Measurements from ENCODE around the gene SCD. TPM values are rescaled to one million over a fixed set of nuclear protein-coding genes. Genes with fewer than 3 reads are reported as not detected.

The SCD gene
- total RNA-seq, 1 donor from 2014 or later, result 113 TPM

DNA sequence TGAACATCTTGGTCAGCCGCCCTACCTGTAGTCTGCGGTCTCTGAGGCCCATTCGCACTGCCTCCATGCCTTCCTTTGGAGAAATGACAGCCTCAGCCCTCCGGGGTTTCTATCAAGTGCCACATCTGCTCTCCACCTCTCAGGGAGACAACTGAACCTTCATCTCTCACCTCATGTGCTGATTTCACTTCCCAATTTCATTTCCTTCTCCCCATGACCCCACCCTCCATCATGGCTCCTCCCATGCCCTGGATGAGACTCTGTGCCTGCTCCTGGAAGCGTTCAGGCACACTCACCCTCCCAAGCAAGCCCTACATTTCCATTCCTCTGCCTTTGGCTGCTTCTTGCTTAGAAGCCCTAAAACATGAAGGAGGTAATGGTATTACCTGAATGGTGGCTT, 7.8 kb upstream of the SCD start:
- TF ChIP-seq, protein P1, sequence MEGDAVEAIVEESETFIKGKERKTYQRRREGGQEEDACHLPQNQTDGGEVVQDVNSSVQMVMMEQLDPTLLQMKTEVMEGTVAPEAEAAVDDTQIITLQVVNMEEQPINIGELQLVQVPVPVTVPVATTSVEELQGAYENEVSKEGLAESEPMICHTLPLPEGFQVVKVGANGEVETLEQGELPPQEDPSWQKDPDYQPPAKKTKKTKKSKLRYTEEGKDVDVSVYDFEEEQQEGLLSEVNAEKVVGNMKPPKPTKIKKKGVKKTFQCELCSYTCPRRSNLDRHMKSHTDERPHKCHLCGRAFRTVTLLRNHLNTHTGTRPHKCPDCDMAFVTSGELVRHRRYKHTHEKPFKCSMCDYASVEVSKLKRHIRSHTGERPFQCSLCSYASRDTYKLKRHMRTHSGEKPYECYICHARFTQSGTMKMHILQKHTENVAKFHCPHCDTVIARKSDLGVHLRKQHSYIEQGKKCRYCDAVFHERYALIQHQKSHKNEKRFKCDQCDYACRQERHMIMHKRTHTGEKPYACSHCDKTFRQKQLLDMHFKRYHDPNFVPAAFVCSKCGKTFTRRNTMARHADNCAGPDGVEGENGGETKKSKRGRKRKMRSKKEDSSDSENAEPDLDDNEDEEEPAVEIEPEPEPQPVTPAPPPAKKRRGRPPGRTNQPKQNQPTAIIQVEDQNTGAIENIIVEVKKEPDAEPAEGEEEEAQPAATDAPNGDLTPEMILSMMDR (conservative IDR thresholded peaks at IDR 0.05; ENCODE audit: low read depth, low read length), result no peak
- no peak for DNase-seq (ENCODE audit: low read depth)
- H3K4me3 ChIP-seq (ENCODE audit: low read depth, low read length), result no peak overlapping the region

DNA sequence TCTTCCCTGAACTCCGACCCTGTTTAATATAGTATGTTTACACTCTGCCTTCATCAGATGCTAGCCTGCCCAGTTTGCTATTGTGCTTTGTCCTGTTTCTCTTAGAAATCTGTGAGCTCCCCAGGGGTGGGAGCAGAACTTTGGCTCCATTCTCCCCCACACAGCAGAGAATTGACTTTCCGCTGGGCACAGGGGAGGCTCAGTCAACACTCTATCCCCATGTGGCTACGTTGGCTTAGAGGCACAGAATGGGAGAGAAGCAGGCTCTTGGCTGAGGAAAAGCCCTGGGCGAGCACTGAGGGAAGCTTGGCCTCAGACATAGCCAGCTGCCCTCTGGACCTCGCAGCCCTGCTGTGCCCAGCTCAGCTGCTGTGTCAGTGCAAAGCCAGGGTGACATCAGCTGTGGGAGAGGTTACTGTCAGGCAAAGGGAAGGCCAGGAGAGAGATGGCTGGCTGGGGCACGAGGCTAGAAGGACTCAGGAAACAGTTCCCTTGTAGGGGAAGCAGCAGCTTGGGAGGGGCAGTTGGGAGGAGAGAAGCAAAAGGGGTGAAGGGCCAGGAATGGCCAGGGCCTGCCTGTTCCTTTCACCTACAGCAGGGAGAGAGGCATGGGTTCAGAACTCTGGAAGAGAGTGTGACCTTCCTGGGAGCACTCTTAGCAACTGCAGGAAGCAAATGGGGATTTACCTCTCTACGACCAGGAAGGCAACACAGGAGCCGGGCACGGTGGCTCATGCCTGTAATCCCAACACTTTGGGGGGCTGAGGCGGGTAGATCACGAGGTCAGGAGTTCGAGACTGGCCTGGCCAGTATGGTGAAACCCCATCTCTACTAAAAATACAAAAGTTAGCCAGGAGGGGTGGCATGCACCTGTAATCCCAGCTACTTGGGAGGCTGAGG, 5.8 kb upstream of the SCD start:
- no peak overlapping the region for H3K4me3 ChIP-seq (ENCODE audit: low read depth, low read length)
- no peak for DNase-seq (ENCODE audit: low read depth)
- TF ChIP-seq, protein P1 (conservative IDR thresholded peaks at IDR 0.05; ENCODE audit: low read depth, low read length), result no peak

DNA sequence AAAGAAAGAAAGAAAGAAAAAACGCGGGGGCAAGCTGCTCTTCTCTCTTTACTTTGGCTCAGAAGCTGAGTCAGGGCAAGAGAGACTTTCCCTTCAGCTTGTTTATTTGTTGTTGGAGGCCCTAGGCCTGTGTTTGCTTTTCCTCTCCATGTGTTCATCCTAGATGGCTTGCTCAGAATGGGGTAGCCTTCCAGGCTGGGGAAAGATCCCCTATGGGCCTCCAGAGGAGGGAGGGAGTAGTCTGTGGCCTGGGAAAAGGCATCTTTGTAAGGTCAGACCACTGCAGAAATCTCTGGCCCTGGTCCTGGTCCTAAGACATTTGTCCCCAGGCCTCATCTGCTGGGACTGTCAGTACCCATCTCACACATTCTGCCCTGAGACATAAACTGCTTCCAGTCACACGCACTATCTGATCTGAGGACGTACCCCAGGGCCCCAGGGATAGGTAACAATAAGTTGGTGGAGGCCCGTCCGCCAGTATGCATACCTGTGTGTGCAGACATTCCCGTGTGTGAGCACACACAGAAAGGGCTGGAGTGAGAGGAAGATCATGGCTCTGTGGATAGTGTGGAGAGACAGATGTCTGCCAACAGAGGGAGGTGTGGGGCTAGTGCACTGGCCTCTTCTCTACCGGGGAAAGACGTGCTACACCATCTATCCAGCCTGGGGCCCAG, 4.9 kb upstream of the SCD start:
- DNase-seq (ENCODE audit: low read depth), result no peak
- no peak overlapping the region for H3K4me3 ChIP-seq (ENCODE audit: low read depth, low read length)
- TF ChIP-seq, protein P1 (conservative IDR thresholded peaks at IDR 0.05; ENCODE audit: low read depth, low read length), result peak; percentile 83

DNA sequence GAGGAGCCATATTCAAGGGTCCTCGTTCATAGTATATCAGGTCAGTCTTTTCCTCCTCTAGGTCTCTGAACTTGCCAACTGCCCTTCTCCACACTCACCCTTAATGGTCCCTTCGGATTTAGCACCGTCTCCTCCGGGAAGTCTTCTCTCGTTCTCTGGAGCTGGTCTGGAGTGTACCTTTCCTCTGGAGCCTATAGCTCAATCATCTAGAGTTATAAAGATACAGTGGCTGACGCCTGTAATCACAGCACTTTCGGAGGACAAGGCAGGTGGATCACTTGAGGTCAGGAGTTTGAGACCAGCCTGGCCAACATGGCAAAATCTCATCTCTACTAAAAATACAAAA, 4.4 kb upstream of the SCD start:
- H3K4me3 ChIP-seq (ENCODE audit: low read depth, low read length), result no peak overlapping the region
- no peak for DNase-seq (ENCODE audit: low read depth)
- TF ChIP-seq, protein P1 (conservative IDR thresholded peaks at IDR 0.05; ENCODE audit: low read depth, low read length), result no peak

DNA sequence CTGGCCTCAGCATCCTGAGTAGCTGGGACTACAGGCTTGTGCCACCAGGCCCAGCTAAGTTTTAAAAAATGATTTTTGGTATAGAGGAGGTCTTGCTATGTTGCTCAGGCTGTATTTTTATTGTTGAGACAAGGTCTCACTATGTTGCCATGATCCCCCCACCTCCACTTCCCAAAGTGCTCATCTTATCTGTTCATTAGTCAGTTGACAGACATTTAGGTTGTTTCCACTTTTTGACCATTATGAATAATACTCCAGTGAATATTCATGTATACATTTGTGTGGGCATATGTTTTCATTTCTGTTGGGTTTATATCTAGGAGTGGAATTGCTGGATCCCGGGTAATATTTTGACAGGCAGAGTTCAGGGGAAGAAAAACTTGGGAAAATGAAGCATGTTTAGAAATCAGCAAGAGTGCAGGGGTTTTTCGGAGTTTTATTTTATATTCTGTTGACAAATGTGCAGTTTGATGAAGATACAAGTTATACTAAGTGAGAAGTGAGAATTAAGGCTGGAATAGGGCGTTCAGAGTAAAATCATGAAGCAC, 2.7 kb upstream of the SCD start:
- no peak for DNase-seq (ENCODE audit: low read depth)
- no peak overlapping the region for H3K4me3 ChIP-seq (ENCODE audit: low read depth, low read length)
- TF ChIP-seq, protein P1 (conservative IDR thresholded peaks at IDR 0.05; ENCODE audit: low read depth, low read length), result no peak

DNA sequence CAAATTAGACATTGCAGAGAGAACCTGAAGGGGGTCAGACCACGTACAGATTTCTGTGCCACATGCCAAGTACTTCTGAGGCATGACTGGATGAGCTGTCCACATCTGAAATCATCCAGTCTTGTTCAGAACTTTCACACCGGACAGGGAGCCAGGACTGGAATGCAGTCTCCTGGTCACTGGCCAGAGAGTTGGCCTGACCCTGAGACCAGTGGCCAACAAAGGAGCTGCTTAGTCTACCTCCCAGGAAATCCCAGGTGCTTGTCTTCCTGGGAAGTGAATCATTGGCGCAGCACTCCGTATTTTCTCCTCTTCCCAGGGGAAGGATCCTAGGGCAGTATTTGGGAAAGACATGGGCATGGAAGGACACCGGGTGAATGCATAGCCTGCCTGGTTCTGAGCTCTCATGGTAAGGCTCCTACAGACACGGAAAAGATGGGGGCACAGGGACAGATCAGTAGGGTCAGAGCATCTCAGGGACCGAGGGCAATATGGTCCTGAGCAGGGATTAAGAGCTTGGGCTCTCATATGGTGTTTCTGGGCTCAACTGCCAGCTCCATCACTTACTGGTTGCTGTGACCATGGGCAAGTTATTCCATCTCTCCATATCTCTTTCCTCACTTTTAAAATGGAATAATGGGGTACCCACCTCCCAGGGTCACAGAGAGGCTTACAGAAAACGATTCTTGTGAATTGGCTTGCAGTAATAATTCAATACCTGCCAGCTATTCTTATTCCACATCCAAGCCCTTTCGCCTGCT, 1.3 kb upstream of the SCD start:
- TF ChIP-seq, protein P1 (conservative IDR thresholded peaks at IDR 0.05; ENCODE audit: low read depth, low read length), result no peak
- DNase-seq (ENCODE audit: low read depth), result peak; percentile 71
- H3K4me3 ChIP-seq (ENCODE audit: low read depth, low read length), result peak overlapping the region; percentile 61

Data from epithelial cell of proximal tubule (primary cell).